ENCODE results near the gene FIGLA.
"Not testable (repeated sequence)": the region's sequence is repeated elsewhere in the genome, so short reads cannot be mapped to it uniquely, and the experiment has no call there.

FIGLA gene

DNA sequence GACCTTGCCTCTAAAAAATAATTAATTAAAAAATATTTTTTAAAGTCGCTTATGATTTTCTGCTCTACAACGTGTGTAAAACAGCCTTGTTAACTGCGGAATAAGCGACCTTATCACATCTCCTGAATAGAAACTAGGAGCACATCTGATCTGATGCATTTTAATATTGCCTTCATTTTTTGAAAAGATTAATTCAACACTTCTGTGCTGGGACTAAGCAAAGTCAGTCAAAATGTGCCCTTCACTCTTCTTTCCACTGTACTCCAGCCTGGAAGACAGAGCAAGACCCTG lies 17.3 kb upstream of the FIGLA start:
- DNase-seq (ENCODE audit: low read depth) = no peak

DNA sequence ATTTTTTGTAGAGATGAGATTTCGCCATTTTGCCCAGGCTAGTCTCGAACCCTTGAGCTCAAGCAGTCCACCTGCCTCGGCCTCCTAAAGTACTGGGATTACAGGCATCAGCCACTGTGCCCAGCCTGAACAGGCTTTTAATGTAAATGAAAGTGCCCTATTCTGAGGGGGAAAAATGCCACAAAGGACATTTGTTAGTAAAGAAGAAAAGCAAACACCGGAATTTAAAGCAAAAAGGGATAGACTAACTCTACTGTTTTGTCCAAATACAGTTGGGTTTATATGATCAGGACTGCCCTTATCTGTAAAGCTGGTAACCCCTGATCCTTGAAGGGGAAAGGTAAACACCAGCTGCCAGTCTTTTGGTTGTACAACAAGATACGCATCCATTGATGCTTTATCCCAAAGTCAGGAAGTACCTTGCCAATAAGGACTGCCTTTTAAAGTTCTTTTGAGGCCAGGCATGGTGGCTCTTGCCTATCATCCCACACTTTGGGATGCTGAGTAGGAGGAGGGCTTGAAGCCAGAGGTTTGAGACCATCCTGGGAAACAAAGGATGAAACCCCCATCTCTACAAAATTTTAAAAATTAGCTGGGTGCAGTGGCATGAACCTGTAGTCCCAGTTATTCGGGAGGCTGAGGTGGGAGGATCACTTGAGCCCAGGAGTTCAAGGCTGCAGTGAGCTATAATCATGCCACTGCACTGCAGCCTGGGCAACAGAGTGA lies 16.8 kb upstream of the FIGLA start:
- DNase-seq (ENCODE audit: low read depth) = no peak

DNA sequence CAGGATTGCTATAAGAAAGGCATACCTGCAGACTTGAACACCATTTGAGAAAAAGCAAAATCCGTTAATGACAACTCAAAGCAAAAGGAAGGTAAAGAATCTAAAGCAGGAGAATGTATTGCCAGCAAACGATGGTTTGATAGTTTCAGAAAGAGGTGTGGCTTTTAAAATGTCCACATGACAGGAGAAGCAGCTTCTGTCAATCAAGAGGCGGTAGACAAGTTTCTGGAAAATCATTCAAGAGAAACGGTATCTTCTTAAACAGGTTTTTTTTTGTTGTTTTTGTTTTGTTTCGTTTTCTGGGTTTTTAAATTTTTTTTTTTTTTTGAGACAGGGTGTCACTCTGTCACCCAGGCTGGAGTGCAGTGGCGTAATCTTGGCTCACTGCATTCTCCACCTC lies 16.2 kb upstream of the FIGLA start:
- DNase-seq (ENCODE audit: low read depth) = no peak

DNA sequence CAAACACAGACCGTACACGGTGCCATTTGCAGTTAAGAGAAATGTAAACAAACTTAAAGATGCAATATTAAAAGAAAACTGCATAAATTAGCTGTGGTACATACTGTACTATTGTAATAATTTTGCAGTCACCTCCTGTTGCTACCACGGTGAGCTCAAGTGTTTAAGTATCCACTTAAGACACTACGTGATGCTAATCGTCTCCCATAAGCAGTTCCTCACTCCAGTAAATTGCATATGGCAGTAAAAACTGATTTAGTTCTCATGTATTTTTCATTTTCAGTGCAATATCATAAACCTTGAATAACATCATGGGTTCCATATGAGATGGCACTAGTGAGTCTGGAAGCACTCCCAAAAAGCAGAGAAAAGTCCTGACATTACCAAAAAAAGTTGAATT lies 15.6 kb upstream of the FIGLA start:
- DNase-seq (ENCODE audit: low read depth) = no peak

DNA sequence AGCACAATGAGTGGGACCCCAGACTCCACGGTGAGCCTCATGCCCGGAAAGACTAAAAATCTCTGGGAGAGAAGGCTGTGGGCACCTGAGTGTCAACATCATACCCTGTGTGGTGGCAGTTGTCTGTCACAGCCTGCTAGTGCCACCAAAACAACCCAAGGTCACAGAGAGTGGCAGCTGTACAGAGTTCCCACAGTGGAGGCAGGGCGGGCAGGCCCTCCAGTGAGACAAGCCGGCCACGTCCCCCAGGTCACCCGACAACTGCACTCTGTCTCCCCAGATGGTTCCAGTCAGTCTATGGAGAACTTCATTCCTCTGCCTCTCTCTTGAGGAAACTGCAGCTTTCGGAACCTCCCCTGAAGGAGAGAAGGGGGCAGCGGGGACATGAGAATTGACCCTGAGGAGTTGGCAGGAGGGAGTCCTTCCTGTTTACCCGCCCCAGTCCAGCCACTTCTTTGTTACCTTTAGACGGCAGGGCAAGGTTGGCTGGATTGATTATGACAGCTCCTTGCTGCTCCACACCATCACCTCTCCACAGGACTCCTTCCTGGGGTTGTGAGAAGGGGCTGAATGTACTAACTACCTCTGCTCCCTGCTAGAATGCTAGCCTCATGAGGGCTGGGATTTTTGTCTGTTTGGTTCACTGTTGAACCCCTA lies 11.3 kb upstream of the FIGLA start:
- DNase-seq (ENCODE audit: low read depth) = no peak

DNA sequence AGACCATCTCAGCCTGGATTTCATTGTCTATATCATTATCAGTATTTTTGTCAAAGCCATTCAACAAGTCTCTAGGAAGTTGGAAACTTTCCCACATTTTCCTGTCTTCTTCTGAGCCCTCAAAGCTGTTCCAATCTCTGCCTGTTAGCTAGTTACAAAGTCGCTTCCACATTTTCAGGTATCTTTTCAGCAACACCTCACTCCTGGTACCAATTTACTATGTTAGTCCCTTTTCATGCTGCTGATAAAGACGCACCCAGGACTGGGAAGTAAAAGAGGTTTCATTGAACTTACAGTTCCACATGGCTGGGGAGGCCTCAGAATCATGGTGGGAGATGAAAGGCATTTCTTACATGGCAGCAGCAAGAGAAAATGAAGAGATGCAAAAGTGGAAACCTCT lies 9.3 kb upstream of the FIGLA start:
- no peak for DNase-seq (ENCODE audit: low read depth)

DNA sequence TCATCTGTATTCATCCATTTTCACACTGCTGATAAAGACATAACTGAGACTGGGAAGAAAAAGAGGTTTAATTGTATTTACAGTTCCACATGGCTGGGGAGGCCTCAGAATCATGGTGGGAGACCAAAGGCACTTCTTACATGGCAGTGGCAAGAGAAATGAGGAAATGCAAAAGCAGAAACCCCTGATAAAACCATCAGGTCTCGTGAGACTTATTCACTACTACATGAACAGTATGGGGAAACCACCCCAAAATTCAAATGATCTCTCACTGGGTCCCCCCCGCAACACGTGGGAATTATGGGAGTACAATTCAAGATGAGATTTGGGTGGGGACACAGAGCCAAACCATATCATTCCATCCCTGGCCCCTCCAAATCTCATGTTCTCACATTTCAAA lies 7.6 kb upstream of the FIGLA start:
- DNase-seq (ENCODE audit: low read depth) = not testable (repeated sequence)

DNA sequence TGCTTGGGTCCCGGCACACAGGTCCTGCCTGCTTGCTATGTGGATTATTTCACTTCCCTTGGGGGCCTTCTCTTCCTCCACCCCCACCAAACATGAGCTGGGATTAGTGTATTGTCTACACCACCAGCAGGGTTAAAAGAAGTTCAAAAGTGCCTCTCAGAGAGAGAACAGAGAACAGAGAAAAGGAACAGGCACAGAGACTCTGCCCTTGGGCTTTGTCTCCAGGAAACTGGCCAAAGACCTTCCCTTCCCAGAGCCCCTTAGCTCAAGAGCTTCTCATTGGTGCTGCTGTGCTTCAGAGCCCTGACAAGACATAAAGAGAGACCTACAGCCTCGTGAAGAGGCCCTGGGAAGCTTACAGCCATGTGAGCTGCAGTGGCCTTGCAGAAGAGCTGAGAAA lies 7.1 kb upstream of the FIGLA start:
- no peak for DNase-seq (ENCODE audit: low read depth)

DNA sequence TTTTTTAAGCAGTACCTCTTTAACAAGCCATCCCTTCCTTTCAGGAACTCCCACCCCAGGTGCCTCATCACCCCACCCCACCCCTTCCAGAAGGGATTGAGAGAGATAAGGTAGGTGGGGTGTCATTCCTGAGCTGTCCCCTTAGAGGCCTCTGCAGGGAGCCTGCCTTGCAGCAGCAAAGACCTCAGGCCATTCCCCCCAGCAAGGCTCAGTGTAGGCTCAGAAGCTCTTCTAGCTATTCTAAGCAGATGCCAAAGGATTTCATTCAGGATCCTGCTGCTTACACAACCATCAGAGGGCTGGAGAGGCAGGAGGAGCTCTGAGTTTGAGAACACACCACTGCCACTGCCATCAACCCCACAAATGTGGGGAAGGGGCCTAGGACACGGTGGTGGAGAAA lies 5.8 kb upstream of the FIGLA start:
- DNase-seq (ENCODE audit: low read depth) = no peak

DNA sequence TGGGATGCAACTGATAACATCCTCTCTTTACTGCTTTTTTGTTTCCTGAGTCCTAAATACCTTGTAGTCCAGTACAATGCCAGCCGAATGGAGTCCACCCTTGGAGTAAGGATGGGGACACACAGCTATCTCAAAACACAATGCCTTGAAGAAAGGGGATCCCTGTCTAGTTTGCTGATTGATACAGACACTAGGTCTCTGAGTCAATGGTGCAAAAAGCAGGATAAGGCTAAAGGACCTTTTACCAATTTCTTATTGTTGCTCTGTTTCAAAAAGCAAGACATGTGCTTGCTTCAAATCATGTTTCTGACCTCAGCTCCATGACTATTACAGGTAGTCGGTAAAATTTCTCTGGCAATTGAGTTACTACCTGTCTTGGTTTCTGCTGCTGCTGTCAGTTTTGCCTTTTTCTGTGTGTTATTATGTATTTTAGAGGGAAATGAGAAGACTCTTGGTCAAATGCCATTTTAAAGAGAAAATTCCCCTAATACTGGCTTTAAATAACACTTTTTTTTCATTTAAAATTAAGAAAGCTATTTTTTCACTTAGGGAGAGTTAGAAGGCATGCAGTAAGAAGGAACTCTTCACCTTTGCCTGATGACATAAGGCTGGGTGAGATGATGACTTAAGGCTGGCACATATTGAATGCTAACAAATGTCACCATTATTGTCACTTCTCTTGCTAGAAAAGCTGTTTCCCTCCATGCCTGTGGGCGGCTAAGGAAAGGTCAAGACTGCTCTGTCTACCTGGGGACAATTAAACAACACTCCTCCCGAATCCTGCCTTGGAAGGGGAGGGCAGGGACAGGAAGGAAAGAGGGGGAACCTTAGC lies 4.9 kb upstream of the FIGLA start:
- DNase-seq (ENCODE audit: low read depth) = no peak

DNA sequence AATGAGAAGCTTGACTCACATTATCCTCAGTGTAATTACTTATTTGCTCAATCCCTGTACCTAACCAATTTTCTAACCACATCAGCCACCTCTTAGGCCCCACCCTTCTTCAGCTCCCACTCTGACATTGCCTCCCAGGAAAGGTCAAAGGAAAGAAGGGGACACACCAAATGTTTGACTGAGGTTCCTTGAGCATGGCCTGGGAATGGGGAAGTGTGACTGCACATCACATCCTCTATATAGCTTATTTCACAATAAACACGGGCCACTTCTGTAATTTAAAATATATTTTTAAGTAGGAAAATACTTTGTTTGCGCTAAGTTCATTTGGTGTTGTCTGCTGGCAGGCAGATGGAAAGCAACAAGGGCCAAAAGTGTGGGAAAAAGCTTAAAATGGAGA lies 3.0 kb upstream of the FIGLA start:
- DNase-seq (ENCODE audit: low read depth) = no peak

DNA sequence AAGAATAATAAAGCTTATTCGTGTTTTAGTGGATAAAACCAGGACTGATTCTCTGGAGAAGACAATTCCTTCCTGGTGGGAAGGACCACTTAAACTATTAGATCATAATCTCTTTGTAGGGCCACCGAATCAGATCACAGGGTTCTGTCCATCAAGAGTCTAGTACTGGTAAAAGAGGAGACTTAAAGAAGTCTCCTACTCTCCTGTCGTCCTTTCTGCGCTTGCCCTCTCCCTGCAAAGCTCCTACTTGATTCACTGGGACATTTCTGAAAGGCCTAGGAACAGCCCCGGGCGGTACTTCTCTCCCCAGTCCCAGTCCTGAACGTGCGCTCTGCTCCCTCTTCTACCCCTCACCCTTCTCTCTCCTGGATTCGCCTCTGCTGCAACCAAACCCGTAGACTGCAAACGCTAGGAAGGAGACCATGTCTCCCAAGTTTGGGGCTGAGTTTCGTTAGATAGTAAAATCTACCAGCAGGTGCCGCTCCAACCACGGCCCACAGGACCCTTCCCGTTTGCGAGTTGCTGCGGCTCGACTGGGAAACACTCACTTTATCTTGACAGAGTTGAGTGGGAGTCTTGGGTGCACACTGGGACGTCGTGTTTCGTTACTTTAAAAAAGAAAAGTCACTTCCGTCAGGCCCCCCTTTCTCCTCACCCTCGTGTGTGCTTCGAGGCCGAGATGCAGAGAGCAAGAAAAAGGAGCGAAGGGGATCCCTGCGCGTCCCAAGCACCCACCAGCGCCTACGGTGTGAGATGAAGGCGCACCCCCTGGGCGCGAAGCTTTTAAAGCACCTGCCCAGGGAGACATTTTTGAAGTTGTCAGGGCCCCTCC lies 923 bp downstream of the FIGLA start:
- peak; percentile 59 for DNase-seq (ENCODE audit: low read depth)

DNA sequence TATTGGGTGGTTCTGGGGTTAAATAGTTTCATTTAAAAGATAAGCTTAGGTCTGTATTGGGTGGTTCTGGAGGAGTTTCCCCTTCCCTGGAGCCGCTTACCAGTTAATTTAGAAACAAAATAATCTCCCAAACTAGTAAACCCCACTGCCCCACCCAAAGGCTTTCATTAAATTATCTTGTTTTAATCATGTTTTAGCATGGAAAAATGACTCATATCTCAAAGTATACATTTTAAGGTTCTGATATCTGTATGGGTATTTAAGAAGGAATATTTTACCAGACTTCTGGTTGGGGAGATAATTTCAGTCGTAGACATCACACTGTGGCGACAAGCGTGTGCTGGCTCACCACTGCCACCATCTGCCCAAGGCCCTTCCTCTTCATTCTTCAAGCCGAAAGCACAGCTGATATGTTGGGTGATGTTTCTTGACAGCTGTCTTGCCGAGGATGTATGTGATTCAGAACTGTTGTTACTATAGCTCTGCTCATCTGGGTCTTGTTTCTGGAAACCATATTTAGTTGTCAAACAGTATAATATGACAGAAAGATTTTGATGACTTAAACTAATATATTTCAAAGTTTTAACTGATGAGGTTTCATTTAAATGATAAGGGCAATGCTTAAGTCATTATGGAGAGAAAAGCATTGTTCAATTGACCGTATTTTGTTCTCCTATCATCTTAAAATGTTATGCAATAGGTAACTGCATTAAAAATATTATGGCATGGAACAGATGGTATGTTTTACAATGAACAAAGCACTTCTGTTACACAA lies 5.1 kb downstream of the FIGLA start:
- peak; percentile 28 for DNase-seq (ENCODE audit: low read depth)

DNA sequence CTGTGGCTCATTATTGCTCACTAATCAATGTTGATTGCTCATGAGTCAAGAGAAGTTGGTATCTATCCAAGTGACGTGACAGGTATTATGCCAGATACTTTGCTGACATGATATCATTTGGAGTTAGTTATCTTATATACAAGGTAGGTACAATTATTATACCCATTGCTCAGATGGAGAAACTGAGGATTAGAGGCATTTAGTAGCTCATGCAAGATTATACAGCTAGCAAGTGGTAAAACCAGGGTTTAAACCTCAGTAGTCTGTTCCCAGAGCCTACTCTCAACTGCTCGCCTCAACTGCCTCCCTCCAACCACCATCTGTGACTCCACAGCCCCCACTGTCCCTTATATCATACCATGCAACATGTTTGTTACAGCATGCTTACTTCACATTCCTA lies 6.1 kb downstream of the FIGLA start:
- no peak for DNase-seq (ENCODE audit: low read depth)

DNA sequence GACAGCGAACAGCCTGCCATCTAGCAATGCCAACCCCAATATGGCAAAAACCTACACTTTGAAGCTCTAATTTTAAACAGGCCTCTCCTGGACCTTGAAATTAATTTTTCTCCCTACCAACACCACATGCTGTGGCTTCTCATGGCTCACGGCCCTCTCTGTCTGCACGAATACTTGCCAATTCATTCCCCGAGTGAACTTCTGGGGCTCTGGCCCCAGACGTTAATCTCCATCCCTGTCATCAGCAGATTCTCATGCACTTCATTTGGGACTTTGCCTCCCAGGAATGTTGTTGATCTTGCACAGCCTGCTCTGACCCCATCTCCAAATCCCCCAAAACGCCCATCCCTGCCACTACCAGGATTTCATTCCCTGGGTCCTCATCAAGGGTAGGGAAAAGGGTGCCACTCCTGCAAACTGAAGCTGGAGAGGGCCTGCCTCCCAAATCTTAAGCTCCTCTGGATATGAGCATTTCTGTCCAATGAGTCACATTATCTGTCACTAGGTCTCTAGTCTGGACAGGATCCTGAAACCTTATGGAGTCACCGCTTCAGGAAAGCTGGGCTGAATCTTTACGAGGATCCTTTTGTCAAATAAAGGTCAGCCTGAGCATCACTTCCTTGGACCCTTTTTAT lies 10.4 kb downstream of the FIGLA start:
- no peak for DNase-seq (ENCODE audit: low read depth)

DNA sequence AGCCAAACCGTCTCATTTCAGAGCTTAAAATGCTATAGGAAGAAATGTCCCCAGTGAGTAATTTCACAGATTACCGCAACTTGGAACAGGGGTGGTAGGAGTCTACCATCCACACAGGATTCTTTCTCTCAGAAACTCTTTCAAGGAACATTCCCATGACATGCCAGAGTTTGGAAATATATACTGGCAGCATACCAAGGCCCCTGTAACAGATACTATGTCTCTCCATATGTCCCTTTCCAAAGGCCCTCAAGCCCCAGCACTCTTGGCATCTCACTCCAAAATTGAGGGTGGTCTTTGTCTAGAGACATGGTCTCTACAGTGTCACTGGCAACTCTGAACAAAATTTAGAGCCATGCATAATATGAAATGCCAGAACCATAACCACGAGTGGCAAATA lies 11.0 kb downstream of the FIGLA start:
- no peak for DNase-seq (ENCODE audit: low read depth)

DNA sequence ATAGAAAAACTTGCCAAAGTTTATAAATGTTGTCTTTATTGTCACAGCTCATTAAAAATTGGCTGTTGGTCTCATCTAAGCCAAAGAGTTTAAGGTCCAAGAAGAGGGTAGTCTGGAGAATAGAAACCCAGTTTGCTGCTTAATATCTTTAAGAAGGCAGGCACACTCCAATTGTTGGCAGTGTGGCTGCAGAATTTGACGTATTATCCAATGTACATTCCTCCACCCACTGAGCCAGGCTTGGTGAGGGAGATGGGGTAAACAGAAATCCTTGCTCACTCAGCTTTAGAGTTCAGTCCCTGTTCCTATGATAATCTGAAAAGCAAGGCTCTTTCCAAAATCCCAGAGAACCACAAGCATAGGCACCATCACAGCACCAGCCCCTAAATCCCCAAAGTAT lies 11.8 kb downstream of the FIGLA start:
- DNase-seq (ENCODE audit: low read depth) = no peak

DNA sequence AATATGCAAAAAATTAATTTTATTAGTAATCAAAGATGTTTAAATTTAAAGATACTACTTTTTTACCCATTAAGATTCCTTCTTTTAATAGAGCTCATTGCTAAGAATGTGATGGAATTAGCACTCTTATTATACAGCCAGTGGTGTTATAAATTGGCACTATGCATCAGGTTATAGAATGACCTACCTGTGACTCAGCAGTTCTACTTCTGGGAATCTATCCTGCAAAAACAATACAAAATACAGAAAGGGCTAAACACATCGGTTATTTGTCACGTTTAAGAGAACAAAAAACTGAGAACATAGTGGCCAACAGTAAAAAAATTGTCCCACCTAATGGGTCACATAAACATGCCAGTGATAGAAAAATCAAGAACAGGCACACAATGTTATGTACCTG lies 13.0 kb downstream of the FIGLA start:
- no peak for DNase-seq (ENCODE audit: low read depth)

DNA sequence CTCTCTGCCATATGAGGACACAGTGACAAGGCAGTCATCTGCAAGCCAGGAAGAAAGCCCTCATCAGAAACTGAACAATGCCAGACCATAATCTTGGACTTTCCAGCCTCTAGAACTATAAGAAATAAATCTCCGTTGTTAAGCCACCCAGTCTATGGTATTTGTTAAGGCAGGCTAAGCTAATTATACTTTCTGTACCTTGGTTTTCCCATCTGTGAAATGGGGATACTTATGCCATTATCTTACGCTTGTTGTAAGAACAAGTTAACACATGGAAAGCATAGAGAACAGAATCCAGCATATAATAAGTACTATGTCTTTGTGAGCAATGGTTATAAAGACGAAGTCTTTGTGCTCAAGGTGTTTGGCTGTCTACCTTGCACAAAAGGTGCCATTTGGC lies 14.2 kb downstream of the FIGLA start:
- no peak for DNase-seq (ENCODE audit: low read depth)

DNA sequence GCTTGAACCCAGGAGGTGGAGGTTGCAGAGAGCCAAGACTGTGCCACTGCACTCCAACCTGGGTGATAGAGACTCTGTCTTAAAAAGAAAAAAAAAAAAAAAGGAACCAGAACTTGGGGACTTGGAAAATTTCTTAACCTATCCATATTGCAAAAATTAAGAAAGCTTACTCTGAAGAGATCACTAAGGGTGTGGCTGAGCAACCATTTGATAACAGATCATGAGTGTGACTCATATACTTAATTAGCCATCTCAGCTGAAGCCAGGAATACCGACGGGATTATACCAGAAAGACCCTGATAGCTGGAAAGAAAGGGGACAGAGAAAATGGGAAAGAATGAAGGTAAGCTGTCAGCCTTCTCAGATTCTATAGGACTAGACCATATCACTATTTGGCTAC lies 15.3 kb downstream of the FIGLA start:
- no peak for DNase-seq (ENCODE audit: low read depth)

DNA sequence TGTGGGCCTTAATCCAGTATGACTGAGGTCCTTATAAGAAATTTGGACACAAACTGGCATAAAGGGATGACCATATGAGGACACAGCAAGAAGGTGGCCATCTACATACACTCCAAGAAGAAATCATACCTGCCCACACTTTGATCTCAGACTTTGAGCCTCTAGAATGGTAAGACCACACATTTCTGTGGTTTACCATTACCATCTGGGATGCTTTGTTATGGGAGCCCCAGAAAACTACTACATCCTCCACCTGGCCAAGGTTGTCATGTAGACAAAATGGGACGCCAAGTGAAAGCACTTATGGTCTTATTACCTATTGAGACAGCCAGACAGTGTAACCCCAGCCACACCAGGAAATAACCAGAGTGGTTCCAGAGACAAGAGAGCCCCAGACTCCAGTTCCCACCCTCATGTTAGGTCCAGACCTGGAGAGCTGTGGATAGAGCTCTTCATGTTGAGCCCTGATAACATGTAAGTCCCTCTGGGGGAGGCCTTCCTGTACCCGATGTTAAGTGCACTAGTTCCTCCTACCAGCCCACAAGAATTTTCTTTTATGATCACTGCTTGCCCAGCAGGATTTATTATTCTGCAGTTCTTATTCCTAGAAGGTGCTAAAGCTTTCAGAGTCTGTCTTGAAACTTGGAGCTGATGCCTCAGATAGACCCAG lies 17.8 kb downstream of the FIGLA start:
- DNase-seq (ENCODE audit: low read depth) = no peak

Data from stimulated activated CD8-positive, alpha-beta memory T cell treated with anti-CD3 and anti-CD28 coated beads, Interleukin-4, amount 100 ng/mL, for 24 hours (primary cell).